Fibroblast of lung (primary cell): ENCODE results near the gene CTNNA2. TPM values are rescaled to one million over a fixed set of nuclear protein-coding genes. Genes with fewer than 3 reads are reported as not detected.

Experiments
- DNase-seq, 2 donors: peaks; one replicate each; pipeline versions ENCODE4 v3.0.0 to v3.0.0-alpha.2; 2010; ENCODE audit warnings: low read depth in 2 of 2
- H2AFZ ChIP-seq: 2 replicates; pipeline ENCODE4 v1.5.1; 2012; ENCODE audit warnings: low read length, control low read depth, inconsistent platforms
- H3K27ac ChIP-seq: 2 replicates; pipeline ENCODE4 v1.5.1; 2011; ENCODE audit warnings: low read length, control low read depth; ENCODE audit not compliant: insufficient read depth
- H3K27me3 ChIP-seq: 2 replicates; pipeline ENCODE4 v1.5.1; 2011; ENCODE audit warnings: mild to moderate bottlenecking, low read length; ENCODE audit not compliant: control insufficient read depth, insufficient read depth
- H3K36me3 ChIP-seq: 2 replicates; pipeline ENCODE4 v1.5.1; 2011; ENCODE audit warnings: low read length; ENCODE audit not compliant: control insufficient read depth, insufficient read depth
- H3K4me1 ChIP-seq: 2 replicates; pipeline ENCODE4 v1.5.1; 2011; ENCODE audit warnings: low read length; ENCODE audit not compliant: control insufficient read depth, insufficient read depth; ENCODE audit errors: extremely low read depth
- H3K4me2 ChIP-seq: 2 replicates; pipeline ENCODE4 v1.5.1; 2011; ENCODE audit warnings: low read length, control low read depth; ENCODE audit not compliant: insufficient read depth; ENCODE audit errors: extremely low read depth
- H3K4me3 ChIP-seq, 4 experiments: fragments of 200-600 bp in 1 of 4; sonication (generic) in 1 of 4; replicated peaks in 1 of 4; 2 replicates each; pipeline ENCODE4 v1.5.1; 2011 to 2016; ENCODE audit warnings: low read length in 4 of 4, low read depth in 3 of 4, mild to moderate bottlenecking in 3 of 4, control low read depth in 2 of 4, inconsistent platforms in 1 of 4, mixed read lengths in 1 of 4; ENCODE audit not compliant: insufficient read depth in 1 of 4; ENCODE audit errors: control extremely low read depth in 1 of 4
- H3K79me2 ChIP-seq: 2 replicates; pipeline ENCODE4 v1.5.1; 2012; ENCODE audit warnings: mild to moderate bottlenecking, low read length, inconsistent platforms; ENCODE audit not compliant: control insufficient read depth, insufficient read depth
- H3K9ac ChIP-seq: 2 replicates; pipeline ENCODE4 v1.5.1; 2011; ENCODE audit warnings: mild to moderate bottlenecking, low read length, control low read depth; ENCODE audit not compliant: insufficient read depth
- H3K9me3 ChIP-seq: 2 replicates; pipeline ENCODE4 v1.5.1; 2012; ENCODE audit warnings: low read depth, low read length; ENCODE audit not compliant: control insufficient read depth, insufficient read depth
- H4K20me1 ChIP-seq: 2 replicates; pipeline ENCODE4 v1.5.1; 2011; ENCODE audit warnings: low read length; ENCODE audit not compliant: control insufficient read depth, insufficient read depth; ENCODE audit errors: extremely low read depth
- CTCF ChIP-seq, 2 donors: IDR thresholded peaks in 1 of 2; conservative IDR thresholded peaks in 1 of 2; 1 replicate in 1 of 2; 2 replicates in 1 of 2; pipeline ENCODE4 v1.5.1; 2011 to 2012; ENCODE audit warnings: low read length in 2 of 2, control low read depth in 1 of 2, inconsistent platforms in 1 of 2, low read depth in 1 of 2, mild to moderate bottlenecking in 1 of 2
- EZH2 ChIP-seq: IDR thresholded peaks from 2 replicates; pipeline ENCODE4 v1.5.1; 2012; ENCODE audit warnings: low read length, control low read depth, mild to moderate bottlenecking; ENCODE audit errors: missing control alignments
- polyA plus RNA-seq, 2 donors: library from polyadenylated mRNA; depleted of rRNA in 1 of 2; stranded (reverse) in 1 of 2; unstranded in 1 of 2; fragments of >200 nt; gene quantifications; 2 replicates each; pipeline ENCODE4 v1.2.1, GENCODE V29; 2011 to 2012; ENCODE audit warnings: missing spikeins in 1 of 2
- total RNA-seq: library from RNA; depleted of rRNA; stranded (reverse); fragments of >200 nt; gene quantifications from 2 replicates; pipeline ENCODE4 v1.2.1, GENCODE V29; 2014

The CTNNA2 gene
- total and polyA plus RNA-seq, 2 donors (not counting 1 experiment from before 2014, with no cell fraction given): not detected

GRCh38 chr2:80410346-80410745 is 897.5 kb downstream of the CTNNA2 start:
- Histone ChIP-seq H3K79me2 (no peaks in the 10 kb centered on the region), H4K20me1 (no peaks in the 10 kb centered on the region), H3K27me3 (no peaks in the 10 kb centered on the region), H3K9me3 (no peaks in the 10 kb centered on the region), H3K36me3 (no peaks in the 10 kb centered on the region), H2AFZ (no peak overlapping the region), H3K9ac (no peak overlapping the region), H3K4me3 (no peak overlapping the region), H3K4me1 (no peaks in the 10 kb centered on the region), H3K27ac (no peak overlapping the region), H3K4me2 (no peak overlapping the region)
- no peak for DNase-seq
- no peak for TF ChIP-seq EZH2
- no peak for TF ChIP-seq CTCF (conservative IDR thresholded peaks at IDR 0.05 in 1 of 2, IDR thresholded peaks at IDR 0.05 in 1 of 2; ENCODE audit: low read depth in 1 of 2, low read length in 2 of 2)

DNA sequence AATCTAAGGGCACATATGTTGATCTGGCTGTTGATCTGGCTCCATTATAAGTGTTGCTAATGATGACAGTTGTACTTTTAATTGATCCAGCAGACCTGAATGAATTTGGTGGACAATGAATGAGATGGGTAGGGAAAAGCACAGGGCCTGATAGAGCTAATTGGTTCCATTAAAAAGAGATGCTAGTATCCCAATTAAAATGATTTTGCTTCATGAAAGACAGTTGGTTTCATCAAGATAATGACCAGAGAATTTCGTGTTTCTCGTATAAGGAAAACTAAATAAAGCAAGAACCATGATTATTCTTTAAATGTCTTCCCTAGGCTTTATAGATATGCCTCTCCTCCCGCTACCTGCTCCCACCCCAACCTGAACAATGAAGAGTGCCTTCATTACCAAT is 900.3 kb downstream of the CTNNA2 start:
- Histone ChIP-seq H3K4me3 (no peak overlapping the region), H3K4me1 (no peaks in the 10 kb centered on the region), H2AFZ (no peak overlapping the region), H3K9me3 (no peaks in the 10 kb centered on the region), H3K79me2 (no peaks in the 10 kb centered on the region), H4K20me1 (no peaks in the 10 kb centered on the region), H3K27me3 (no peaks in the 10 kb centered on the region), H3K36me3 (no peaks in the 10 kb centered on the region), H3K27ac (no peak overlapping the region), H3K4me2 (no peak overlapping the region), H3K9ac (no peak overlapping the region)
- TF ChIP-seq EZH2 (no peak), CTCF (conservative IDR thresholded peaks at IDR 0.05 in 1 of 2, IDR thresholded peaks at IDR 0.05 in 1 of 2; ENCODE audit: low read depth in 1 of 2, low read length in 2 of 2) (no peak)
- DNase-seq: no peak

DNA sequence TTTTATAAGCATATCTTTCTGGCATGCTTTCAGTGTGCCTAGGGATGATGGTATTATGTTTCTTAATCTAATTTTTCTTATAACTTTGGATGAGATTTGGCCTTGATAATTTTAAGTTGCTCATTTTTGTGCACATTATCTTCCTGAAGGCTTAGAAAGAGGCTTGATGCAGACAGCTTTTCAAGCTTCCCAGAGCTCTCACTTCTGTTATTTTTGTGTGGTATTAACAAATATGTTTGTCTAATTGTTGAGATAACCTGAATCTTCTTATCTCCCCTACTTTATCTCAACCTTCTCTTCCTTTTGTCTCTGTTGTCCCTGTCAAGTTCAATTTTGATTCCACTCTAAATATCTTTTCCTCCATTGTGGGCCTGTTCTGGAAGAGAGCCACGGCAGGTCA is 904.9 kb downstream of the CTNNA2 start:
- TF ChIP-seq CTCF (conservative IDR thresholded peaks at IDR 0.05 in 1 of 2, IDR thresholded peaks at IDR 0.05 in 1 of 2; ENCODE audit: low read depth in 1 of 2, low read length in 2 of 2): no peak
- TF ChIP-seq EZH2: no peak
- Histone ChIP-seq H2AFZ (no peak overlapping the region), H3K79me2 (no peaks in the 10 kb centered on the region), H3K36me3 (no peaks in the 10 kb centered on the region), H3K4me1 (no peaks in the 10 kb centered on the region), H3K27ac (no peak overlapping the region), H4K20me1 (no peaks in the 10 kb centered on the region), H3K4me2 (no peak overlapping the region), H3K4me3 (no peak overlapping the region), H3K27me3 (no peaks in the 10 kb centered on the region), H3K9me3 (no peaks in the 10 kb centered on the region), H3K9ac (no peak overlapping the region)
- no peak for DNase-seq
